Measurements from ENCODE around the gene CHI3L2. TPM values are rescaled to one million over a fixed set of nuclear protein-coding genes. Genes with fewer than 3 reads are reported as not detected.

CHI3L2 gene
- total RNA-seq, 1 donor, result 6.2 TPM

DNA sequence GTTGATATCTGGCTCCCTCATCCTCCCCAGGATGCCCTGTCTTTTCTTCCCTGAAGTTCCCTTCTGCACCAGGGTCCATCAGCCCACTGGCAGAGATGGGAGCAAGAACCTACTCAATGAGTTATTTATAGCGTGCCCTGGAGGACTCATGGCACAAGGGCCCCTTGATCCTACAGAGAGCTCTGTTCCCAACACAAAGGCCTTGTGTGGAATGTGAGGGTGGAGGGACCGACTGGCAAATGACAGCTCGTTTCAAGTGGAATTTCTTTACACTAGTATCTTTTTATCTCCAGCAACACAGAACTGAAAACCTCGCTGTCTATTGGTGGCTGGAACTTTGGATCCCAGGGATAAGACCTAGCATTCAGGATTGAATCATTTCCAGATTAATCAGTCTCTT lies 22.4 kb downstream of the CHI3L2 start:
- no peak overlapping the region for H3K4me3 ChIP-seq (ENCODE audit: low read depth, low read length)
- DNase-seq (ENCODE audit: low read depth), result no peak
- TF ChIP-seq, protein P1, sequence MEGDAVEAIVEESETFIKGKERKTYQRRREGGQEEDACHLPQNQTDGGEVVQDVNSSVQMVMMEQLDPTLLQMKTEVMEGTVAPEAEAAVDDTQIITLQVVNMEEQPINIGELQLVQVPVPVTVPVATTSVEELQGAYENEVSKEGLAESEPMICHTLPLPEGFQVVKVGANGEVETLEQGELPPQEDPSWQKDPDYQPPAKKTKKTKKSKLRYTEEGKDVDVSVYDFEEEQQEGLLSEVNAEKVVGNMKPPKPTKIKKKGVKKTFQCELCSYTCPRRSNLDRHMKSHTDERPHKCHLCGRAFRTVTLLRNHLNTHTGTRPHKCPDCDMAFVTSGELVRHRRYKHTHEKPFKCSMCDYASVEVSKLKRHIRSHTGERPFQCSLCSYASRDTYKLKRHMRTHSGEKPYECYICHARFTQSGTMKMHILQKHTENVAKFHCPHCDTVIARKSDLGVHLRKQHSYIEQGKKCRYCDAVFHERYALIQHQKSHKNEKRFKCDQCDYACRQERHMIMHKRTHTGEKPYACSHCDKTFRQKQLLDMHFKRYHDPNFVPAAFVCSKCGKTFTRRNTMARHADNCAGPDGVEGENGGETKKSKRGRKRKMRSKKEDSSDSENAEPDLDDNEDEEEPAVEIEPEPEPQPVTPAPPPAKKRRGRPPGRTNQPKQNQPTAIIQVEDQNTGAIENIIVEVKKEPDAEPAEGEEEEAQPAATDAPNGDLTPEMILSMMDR (IDR thresholded peaks at IDR 0.05; ENCODE audit: insufficient read depth, low read length), result no peak

DNA sequence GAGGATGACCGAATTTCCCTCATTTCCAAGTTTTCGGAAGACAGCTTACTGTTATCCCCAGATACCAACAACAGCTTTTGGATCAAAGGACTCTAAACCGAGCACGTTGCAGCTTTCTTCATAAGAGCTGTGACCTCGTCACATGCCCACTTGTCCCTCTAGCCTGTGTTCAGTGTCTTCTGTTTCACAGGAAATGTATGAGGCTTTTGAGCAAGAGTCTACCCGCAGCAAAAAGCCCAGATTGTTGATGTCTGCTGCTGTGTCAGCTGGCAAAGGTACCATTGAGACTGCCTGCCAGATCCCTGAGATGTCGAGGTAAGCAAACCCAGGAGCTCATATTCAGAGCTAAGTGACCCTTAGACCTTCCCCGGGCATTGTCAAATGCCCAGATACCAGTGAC lies 24.1 kb downstream of the CHI3L2 start:
- TF ChIP-seq, protein P1 (IDR thresholded peaks at IDR 0.05; ENCODE audit: insufficient read depth, low read length), result no peak
- H3K4me3 ChIP-seq (ENCODE audit: low read depth, low read length), result no peak overlapping the region
- DNase-seq (ENCODE audit: low read depth), result no peak

DNA sequence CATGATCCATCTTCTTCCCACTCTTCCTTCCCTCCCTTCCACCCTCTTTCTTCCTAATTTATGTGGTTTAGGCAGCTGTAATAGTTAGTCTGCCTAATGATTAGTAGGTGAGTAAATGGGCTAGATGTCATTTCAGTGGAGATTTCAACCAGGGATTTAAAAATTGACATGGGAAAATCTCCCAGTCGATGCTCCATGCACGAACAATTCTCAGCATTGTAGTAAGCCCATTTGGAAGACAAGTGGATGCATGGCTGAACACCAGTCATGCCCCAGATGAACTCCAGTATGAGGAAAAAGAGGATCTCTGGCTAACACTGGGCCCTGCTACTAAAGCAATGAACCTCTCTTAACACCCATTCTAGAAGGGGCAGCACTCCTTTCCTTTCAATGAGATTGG lies 25.3 kb downstream of the CHI3L2 start:
- no peak overlapping the region for H3K4me3 ChIP-seq (ENCODE audit: low read depth, low read length)
- TF ChIP-seq, protein P1 (IDR thresholded peaks at IDR 0.05; ENCODE audit: insufficient read depth, low read length), result no peak
- no peak for DNase-seq (ENCODE audit: low read depth)

DNA sequence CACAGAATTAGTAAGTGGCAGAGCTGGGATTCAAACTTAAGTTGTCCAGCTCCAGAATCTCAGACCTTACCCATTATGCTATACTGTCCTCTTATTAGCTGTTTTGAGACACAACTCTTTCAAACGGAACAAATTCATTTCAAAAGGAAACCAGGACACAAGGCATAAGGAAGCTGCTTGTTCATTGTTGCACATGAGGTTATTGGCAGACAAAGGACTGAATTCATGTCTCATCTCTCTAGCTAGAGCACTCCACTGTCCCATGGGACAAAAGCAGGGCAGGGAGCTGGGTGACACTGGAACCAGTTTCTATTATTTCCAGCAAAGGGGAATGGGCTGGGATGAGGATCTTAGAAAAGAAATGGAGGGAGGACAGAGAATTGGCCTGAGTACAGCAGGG lies 26.4 kb downstream of the CHI3L2 start:
- no peak for DNase-seq (ENCODE audit: low read depth)
- no peak overlapping the region for H3K4me3 ChIP-seq (ENCODE audit: low read depth, low read length)
- TF ChIP-seq, protein P1 (IDR thresholded peaks at IDR 0.05; ENCODE audit: insufficient read depth, low read length), result no peak

DNA sequence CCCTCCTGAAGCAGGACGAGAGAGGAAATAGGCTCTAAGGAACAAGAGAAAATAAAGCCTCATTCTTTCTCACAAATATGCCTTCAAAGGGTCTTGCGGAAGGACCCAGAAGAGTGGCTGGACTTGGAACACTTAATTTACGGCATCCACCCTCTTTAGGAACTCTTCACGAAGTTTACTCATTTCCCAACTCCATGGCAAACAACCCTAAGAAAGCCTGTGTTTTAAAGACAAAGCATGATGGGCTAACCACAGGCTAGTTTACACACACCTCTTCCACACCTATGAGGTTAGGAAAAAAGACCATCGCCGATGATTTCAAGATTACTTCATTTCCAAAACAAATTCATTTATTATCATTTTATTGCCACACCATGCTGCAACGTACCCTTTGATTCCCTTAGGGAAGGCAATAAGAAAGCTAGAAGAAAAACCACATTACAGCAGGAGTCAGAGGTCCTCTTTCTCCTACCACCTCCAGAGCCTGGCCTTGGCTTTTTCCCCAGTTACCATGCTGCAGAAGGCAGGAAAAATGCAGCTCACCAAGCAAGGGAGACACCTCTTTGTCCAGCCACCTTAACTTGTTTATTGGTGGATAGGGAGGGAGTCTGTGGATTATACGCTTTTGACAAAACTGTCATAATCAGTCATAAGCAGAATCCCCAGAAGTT lies 29.6 kb downstream of the CHI3L2 start:
- no peak overlapping the region for H3K4me3 ChIP-seq (ENCODE audit: low read depth, low read length)
- TF ChIP-seq, protein P1 (IDR thresholded peaks at IDR 0.05; ENCODE audit: insufficient read depth, low read length), result no peak
- no peak for DNase-seq (ENCODE audit: low read depth)

DNA sequence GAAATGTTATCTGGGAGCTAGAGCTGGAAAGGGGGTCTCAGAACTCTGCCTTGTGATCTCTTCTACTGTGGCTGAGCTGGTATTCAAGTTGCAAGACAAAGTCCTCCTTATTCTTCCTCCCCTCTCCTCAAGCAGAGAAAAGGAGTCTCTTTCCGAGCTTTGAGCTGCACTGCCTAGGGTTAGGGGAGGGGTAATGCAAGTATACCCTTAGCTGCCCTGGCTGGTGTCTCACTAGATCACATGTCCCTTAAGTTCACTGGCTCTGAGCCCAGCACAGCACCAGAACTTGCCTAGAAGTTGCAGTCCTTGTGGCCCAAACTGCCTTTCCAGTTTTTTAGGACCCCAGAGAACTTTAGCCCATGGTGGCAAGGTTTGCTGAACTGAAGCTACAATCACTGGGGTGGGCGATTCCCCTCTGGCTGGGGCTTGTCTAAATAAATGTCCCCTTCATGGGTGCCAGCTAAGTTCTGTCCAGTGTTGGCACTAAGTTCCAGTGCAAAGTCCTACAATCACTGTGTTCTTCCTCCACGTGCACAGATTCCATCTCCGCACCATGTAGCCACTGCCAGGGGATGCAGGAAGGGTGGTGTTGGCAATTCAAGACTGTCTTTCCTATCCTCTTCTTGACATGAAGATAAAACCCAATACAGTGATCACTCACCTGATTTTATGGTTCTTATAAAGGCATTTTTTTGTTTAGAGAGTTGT lies 40.4 kb downstream of the CHI3L2 start:
- DNase-seq (ENCODE audit: low read depth), result no peak
- H3K4me3 ChIP-seq (ENCODE audit: low read depth, low read length), result no peak overlapping the region
- TF ChIP-seq, protein P1 (IDR thresholded peaks at IDR 0.05; ENCODE audit: insufficient read depth, low read length), result no peak

Measured in fibroblast of the aortic adventitia (primary cell).